HTR-8/SVneo (cell line): ENCODE results near the gene NGF.

Experiments
- DNase-seq: peaks from one replicate; pipeline ENCODE4 v3.0.0; 2011; ENCODE audit warnings: low spot score, mixed read lengths; ENCODE audit not compliant: insufficient read length
- FAIRE-seq: peaks from 2 replicates; lab custom pipeline; 2011; peaks lifted over from hg19 to GRCh38; lab: Jason Lieb, UNC

NGF gene

GRCh38 chr1:115337276-115337632 lies 795 bp downstream of the NGF start:
- DNase-seq (no peak), FAIRE-seq (no peak)

GRCh38 chr1:115336741-115337140 lies 1.3 kb downstream of the NGF start:
- DNase-seq (no peak), FAIRE-seq (no peak)

GRCh38 chr1:115332813-115333608 lies 5.0 kb downstream of the NGF start:
- FAIRE-seq (no peak), DNase-seq (no peak)

- no peak for FAIRE-seq
- DNase-seq = no peak
Measured at GRCh38 chr1:115331558-115332331, 6.3 kb downstream of the NGF start.

- FAIRE-seq (no peak), DNase-seq (no peak)
Measured at GRCh38 chr1:115330480-115331013, 7.5 kb downstream of the NGF start.

GRCh38 chr1:115329965-115330364 lies 8.1 kb downstream of the NGF start:
- FAIRE-seq (no peak), DNase-seq (no peak)

- FAIRE-seq (no peak), DNase-seq (no peak)
Measured at GRCh38 chr1:115327270-115327669, 10.8 kb downstream of the NGF start.

- FAIRE-seq (no peak), DNase-seq (no peak)
Measured at GRCh38 chr1:115326419-115326818, 11.6 kb downstream of the NGF start.

- DNase-seq (no peak), FAIRE-seq (no peak)
Measured at GRCh38 chr1:115325874-115326273, 12.2 kb downstream of the NGF start.

- FAIRE-seq = no peak
Measured at GRCh38 chr1:115324649-115325420, 13.2 kb downstream of the NGF start.

GRCh38 chr1:115323366-115324004 lies 14.6 kb downstream of the NGF start:
- no peak for DNase-seq
- peak; percentile 44 for FAIRE-seq

More at GRCh38 chr1:115324649-115325420, 13.2 kb downstream of the NGF start:
- no peak for DNase-seq

GRCh38 chr1:115322631-115323030 lies 15.4 kb downstream of the NGF start:
- FAIRE-seq = no peak
- no peak for DNase-seq

- FAIRE-seq (no peak), DNase-seq (no peak)
Measured at GRCh38 chr1:115320377-115320776, 17.7 kb downstream of the NGF start.

- FAIRE-seq (no peak), DNase-seq (no peak)
Measured at GRCh38 chr1:115319706-115320105, 18.3 kb downstream of the NGF start.

- no peak for FAIRE-seq
- DNase-seq = no peak
Measured at GRCh38 chr1:115317101-115318012, 20.7 kb downstream of the NGF start.

- FAIRE-seq (peak; percentile 31), DNase-seq (no peak)
Measured at GRCh38 chr1:115314765-115315164, 23.3 kb downstream of the NGF start.

GRCh38 chr1:115314092-115314491 lies 24.0 kb downstream of the NGF start:
- FAIRE-seq = no peak
- DNase-seq = no peak

GRCh38 chr1:115313182-115313581 lies 24.9 kb downstream of the NGF start:
- FAIRE-seq (no peak), DNase-seq (no peak)

- no peak for DNase-seq
- FAIRE-seq = no peak
Measured at GRCh38 chr1:115312742-115313141, 25.3 kb downstream of the NGF start.
